GM23338 (cell line): ENCODE results near the gene AP5Z1. TPM values are rescaled to one million over a fixed set of nuclear protein-coding genes. Genes with fewer than 3 reads are reported as not detected.

Experiments
- ATAC-seq: fragments of 200-7000 bp; cut with Tn5 transposase; 3 replicates; pipeline ENCODE4 v1.9.1; 2020
- DNase-seq: peaks from one replicate; pipeline ENCODE4 v3.0.0-alpha.2; 2015; ENCODE audit warnings: low spot score
- H2AFZ ChIP-seq: fragments of 200-600 bp; sonication (generic); 2 replicates; pipeline ENCODE4 v1.8.0; 2016; ENCODE audit warnings: antibody characterized with exemption, mild to moderate bottlenecking, moderate library complexity
- H3F3A ChIP-seq: fragments of 200-600 bp; sonication (generic); replicated peaks from 2 replicates; pipeline ENCODE4 v1.8.0; 2017; ENCODE audit warnings: antibody characterized with exemption, mixed run types, low read depth
- H3K27ac ChIP-seq: fragments of 200-600 bp; sonication (generic); 2 replicates; pipeline ENCODE4 v1.6.1; 2016; ENCODE audit warnings: low read depth
- H3K27me3 ChIP-seq: fragments of 200-600 bp; sonication (generic); 2 replicates; pipeline ENCODE4 v1.8.0; 2016; ENCODE audit warnings: mild to moderate bottlenecking, mixed run types, moderate library complexity; ENCODE audit not compliant: insufficient read depth
- H3K36me3 ChIP-seq: fragments of 200-600 bp; sonication (generic); 2 replicates; pipeline ENCODE4 v1.8.0; 2016; ENCODE audit warnings: mild to moderate bottlenecking; ENCODE audit not compliant: insufficient read depth
- H3K4me1 ChIP-seq: fragments of 200-600 bp; sonication (generic); 2 replicates; pipeline ENCODE4 v1.8.0; 2016; ENCODE audit warnings: mild to moderate bottlenecking, moderate library complexity; ENCODE audit not compliant: insufficient read depth
- H3K4me2 ChIP-seq: fragments of 200-600 bp; sonication (generic); 2 replicates; pipeline ENCODE4 v1.7.1; 2017; ENCODE audit warnings: mixed run types
- H3K4me3 ChIP-seq: fragments of 200-600 bp; sonication (generic); 2 replicates; pipeline ENCODE4 v1.6.1; 2016; ENCODE audit warnings: mixed run types
- H3K79me2 ChIP-seq: fragments of 200-600 bp; sonication (generic); replicated peaks from 2 replicates; pipeline ENCODE4 v1.8.0; 2017; ENCODE audit warnings: mild to moderate bottlenecking; ENCODE audit not compliant: insufficient read depth
- H3K9me2 ChIP-seq: fragments of 200-600 bp; sonication (generic); 2 replicates; pipeline ENCODE4 v1.8.0; 2017; ENCODE audit not compliant: insufficient read depth
- H4K20me1 ChIP-seq: fragments of 200-600 bp; sonication (generic); replicated peaks from 2 replicates; pipeline ENCODE4 v1.8.0; 2017; ENCODE audit warnings: mild to moderate bottlenecking; ENCODE audit not compliant: insufficient read depth
- H3K27ac Mint-ChIP-seq: 2 replicates; pipeline ENCODE4 v1.8.0; 2020; ENCODE audit warnings: inconsistent platforms, mild to moderate bottlenecking, moderate library complexity, mixed read lengths
- H3K27me3 Mint-ChIP-seq: 3 replicates; pipeline ENCODE4 v1.8.0; 2022; ENCODE audit warnings: low read depth, mild to moderate bottlenecking, moderate library complexity, mixed read lengths, inconsistent platforms; ENCODE audit not compliant: insufficient read depth, poor library complexity
- H3K36me3 Mint-ChIP-seq: 3 replicates; pipeline ENCODE4 v1.8.0; 2021; ENCODE audit warnings: low read depth, mild to moderate bottlenecking, inconsistent platforms, moderate library complexity, mixed read lengths
- H3K4me1 Mint-ChIP-seq: 3 replicates; pipeline ENCODE4 v1.8.0; 2020; ENCODE audit warnings: mild to moderate bottlenecking, inconsistent platforms, mixed read lengths
- H3K4me3 Mint-ChIP-seq: 3 replicates; pipeline ENCODE4 v1.8.0; 2021; ENCODE audit warnings: moderate library complexity, mild to moderate bottlenecking, inconsistent platforms, mixed read lengths
- H3K9me3 Mint-ChIP-seq: 3 replicates; pipeline ENCODE4 v1.8.0; 2020; ENCODE audit warnings: moderate library complexity, mild to moderate bottlenecking, inconsistent platforms, mixed read lengths
- CREB1 ChIP-seq: fragments of 250-450 bp; sonication (Bioruptor Pico); IDR thresholded peaks from 2 replicates; pipeline ENCODE4 v1.5.0; 2020; ENCODE audit warnings: low read depth, mild to moderate bottlenecking, moderate library complexity
- CTCF ChIP-seq, 2 experiments: fragments of 200-600 bp in 1 of 2; sonication (generic) in 1 of 2; conservative IDR thresholded peaks; 2 replicates each; pipeline versions ENCODE4 v1.5.1 to v1.6.1; 2016 to 2017; ENCODE audit warnings: antibody characterized with exemption in 2 of 2, low read depth in 2 of 2, mild to moderate bottlenecking in 2 of 2, moderate library complexity in 1 of 2
- ETS1 ChIP-seq: IDR thresholded peaks from 2 replicates; pipeline ENCODE4 v1.6.1; 2016; ENCODE audit warnings: antibody characterized with exemption
- JUNB ChIP-seq: IDR thresholded peaks from one replicate; pipeline ENCODE4 v1.6.1; 2016; ENCODE audit warnings: antibody characterized with exemption; ENCODE audit not compliant: unreplicated experiment
- POLR2AphosphoS5 ChIP-seq: IDR thresholded peaks from 2 replicates; pipeline ENCODE4 v1.6.1; 2016; ENCODE audit warnings: antibody characterized with exemption, low read depth
- REST ChIP-seq: IDR thresholded peaks from one replicate; pipeline ENCODE4 v1.6.1; 2018; ENCODE audit warnings: antibody characterized with exemption; ENCODE audit not compliant: unreplicated experiment
- STAT1 ChIP-seq: IDR thresholded peaks from one replicate; pipeline ENCODE4 v1.6.1; 2016; ENCODE audit warnings: antibody characterized with exemption; ENCODE audit not compliant: unreplicated experiment
- polyA plus RNA-seq: library from polyadenylated mRNA; unstranded; fragments of >200 nt; fragmentation: Nextera tagmentation; extraction: Ambion mirVana; gene quantifications from 2 replicates; pipeline ENCODE4 v1.2.1, GENCODE V29; 2016
- total RNA-seq: library from RNA; depleted of rRNA; stranded (reverse); fragments of >200 nt; shearing (Covaris generic); gene quantifications from 2 replicates; pipeline ENCODE4 v1.2.3, GENCODE V29; 2014

The AP5Z1 gene
- total and polyA plus RNA-seq, 2 experiments from 2014 or later, result 16.3 to 31.2 TPM

DNA sequence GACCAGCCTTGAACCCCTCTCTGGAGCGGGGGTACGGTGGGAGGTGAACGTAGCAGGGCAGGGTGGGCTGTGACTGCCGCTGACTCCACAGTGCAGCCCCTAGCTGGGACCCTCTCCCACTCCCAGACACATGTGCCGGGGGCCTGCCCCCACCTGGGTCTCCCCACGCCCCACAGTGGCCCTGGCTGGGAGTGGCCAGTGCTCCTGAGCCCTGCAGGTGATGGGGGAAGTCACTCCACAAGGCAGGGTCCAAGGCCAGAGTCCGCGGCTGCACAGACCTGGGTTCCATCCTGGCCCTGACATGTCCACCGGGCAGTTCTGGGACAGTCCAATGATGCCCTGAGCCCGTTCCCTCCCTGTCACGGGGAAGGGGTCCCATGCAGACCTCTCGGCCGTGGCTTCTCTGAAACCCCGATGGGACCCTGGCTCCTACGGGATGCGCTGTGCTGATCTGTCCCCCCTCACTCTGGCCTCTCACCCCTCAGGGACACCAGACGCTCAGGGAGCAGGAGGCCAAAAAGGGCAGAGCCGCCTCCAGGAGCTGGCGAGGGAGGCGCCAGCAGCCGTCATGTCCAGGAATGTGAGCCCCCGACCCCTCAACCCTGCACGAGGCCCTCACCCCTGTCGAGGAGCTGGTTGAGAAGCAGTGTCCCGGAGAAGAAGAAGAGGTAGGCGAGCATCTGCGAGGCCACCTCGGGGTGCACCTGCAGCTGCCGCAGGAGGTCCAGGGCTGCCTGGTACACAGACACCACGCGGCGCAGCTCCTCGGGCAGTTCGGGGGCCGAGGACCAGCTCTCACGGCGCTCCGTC lies 40.4 kb downstream of the AP5Z1 start:
- H3K36me3 Mint-ChIP-seq, result no peaks in the 10 kb centered on the region
- H3K27me3 ChIP-seq, result no peaks in the 10 kb centered on the region
- H3K4me3 ChIP-seq, result no peak overlapping the region
- no peak overlapping the region for H3K27ac Mint-ChIP-seq
- H3K4me2 ChIP-seq, result no peak overlapping the region
- H3K27ac ChIP-seq, result no peak overlapping the region
- peaks cover 9% of the 10 kb centered on the region; the same call in 1 of the 3 replicates for H3K9me3 Mint-ChIP-seq
- H3K27me3 Mint-ChIP-seq, result peaks cover 10% of the 10 kb centered on the region
- H2AFZ ChIP-seq, result no peak overlapping the region
- DNase-seq (no peak), ATAC-seq (peak; percentile 80)
- H3K9me2 ChIP-seq, result no peaks in the 10 kb centered on the region
- no peaks in the 10 kb centered on the region for H3K36me3 ChIP-seq
- H3F3A ChIP-seq, result no peaks in the 10 kb centered on the region
- H3K4me1 ChIP-seq, result no peaks in the 10 kb centered on the region
- no peak overlapping the region for H3K4me3 Mint-ChIP-seq
- no peaks in the 10 kb centered on the region for H3K79me2 ChIP-seq
- TF ChIP-seq STAT1 (no peak), CREB1 (CRISPR knock-in tag) (no peak), REST (no peak), ETS1 (no peak), POLR2AphosphoS5 (no peak), JUNB (no peak), CTCF (conservative IDR thresholded peaks at IDR 0.05; ENCODE audit: low read depth in 2 of 2) (peak; percentile 36 to 56; a peak in 3 of 4 replicates)
- H4K20me1 ChIP-seq, result no peaks in the 10 kb centered on the region
- H3K4me1 Mint-ChIP-seq, result no peaks in the 10 kb centered on the region; the same call in 2 of the 3 replicates
